K562 (cell line): ENCODE data around the gene TEPSIN.

Experiments
- AFF1 ChIP-seq, 2 experiments: fragments of 450-650 bp; IDR thresholded peaks; 2 replicates each; pipeline ENCODE4 v1.6.1; 2018; ENCODE audit warnings: mild to moderate bottlenecking in 2 of 2, low read depth in 1 of 2; ENCODE audit not compliant: partially characterized antibody in 2 of 2
- EZH2 ChIP-seq: IDR thresholded peaks from 2 replicates; pipeline ENCODE4 v1.6.1; 2012; ENCODE audit warnings: low read depth, mild to moderate bottlenecking, inconsistent platforms, low read length, borderline replicate concordance
- GABPB1 ChIP-seq: sonication (generic); formaldehyde crosslinking; IDR thresholded peaks from 2 replicates; pipeline ENCODE4 v1.8.0; 2022; ENCODE audit warnings: mild to moderate bottlenecking, missing genetic modification reagents
- HNRNPK ChIP-seq: fragments of 200-400 bp; formaldehyde crosslinking; IDR thresholded peaks from one replicate; pipeline ENCODE4 v1.6.1; 2018; ENCODE audit warnings: mild to moderate bottlenecking, low read depth, low read length; ENCODE audit not compliant: poor library complexity, severe bottlenecking
- SPI1 ChIP-seq: IDR thresholded peaks from 2 replicates; pipeline ENCODE4 v1.6.1; 2011; ENCODE audit warnings: low read depth, low read length, control low read depth, borderline replicate concordance
- ZMIZ1 ChIP-seq, 2 experiments: fragments of 150-350 bp in 1 of 2; IDR thresholded peaks; 2 replicates each; pipeline ENCODE4 v1.6.1; 2012 to 2016; ENCODE audit warnings: low read depth in 2 of 2, low read length in 2 of 2, mild to moderate bottlenecking in 1 of 2, moderate library complexity in 1 of 2
- TF ChIP-seq, protein P1 (sequence below): fragments of 250-450 bp; sonication (Bioruptor Pico); IDR thresholded peaks from 2 replicates; pipeline ENCODE4 v1.5.0; 2022; ENCODE audit warnings: mild to moderate bottlenecking

DNA sequence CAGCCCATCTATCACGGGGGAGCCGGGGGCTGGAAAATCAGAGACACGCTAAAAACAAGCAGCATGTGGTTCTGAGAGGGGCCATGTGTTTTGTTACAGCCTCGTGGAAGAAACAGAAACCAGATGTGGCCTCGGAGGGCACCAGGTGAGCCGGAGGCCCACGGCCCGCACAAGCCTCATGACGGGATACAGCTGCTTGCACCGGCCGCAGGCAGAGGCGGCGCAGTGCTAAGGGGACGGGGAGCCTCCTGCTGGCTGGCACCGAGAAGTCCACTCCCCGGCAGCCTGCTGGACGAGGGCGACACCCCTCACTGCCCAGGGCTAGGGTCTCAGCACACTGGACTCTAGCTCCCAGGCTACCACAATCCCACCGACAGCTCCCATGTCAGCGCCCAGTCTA lies 19.4 kb upstream of the TEPSIN start:
- TF ChIP-seq, protein P1, sequence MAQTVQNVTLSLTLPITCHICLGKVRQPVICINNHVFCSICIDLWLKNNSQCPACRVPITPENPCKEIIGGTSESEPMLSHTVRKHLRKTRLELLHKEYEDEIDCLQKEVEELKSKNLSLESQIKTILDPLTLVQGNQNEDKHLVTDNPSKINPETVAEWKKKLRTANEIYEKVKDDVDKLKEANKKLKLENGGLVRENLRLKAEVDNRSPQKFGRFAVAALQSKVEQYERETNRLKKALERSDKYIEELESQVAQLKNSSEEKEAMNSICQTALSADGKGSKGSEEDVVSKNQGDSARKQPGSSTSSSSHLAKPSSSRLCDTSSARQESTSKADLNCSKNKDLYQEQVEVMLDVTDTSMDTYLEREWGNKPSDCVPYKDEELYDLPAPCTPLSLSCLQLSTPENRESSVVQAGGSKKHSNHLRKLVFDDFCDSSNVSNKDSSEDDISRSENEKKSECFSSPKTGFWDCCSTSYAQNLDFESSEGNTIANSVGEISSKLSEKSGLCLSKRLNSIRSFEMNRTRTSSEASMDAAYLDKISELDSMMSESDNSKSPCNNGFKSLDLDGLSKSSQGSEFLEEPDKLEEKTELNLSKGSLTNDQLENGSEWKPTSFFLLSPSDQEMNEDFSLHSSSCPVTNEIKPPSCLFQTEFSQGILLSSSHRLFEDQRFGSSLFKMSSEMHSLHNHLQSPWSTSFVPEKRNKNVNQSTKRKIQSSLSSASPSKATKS (CRISPR knock-in tag): no peak
- no peak for TF ChIP-seq GABPB1 (CRISPR knock-in tag)
- no peak for TF ChIP-seq ZMIZ1 (IDR thresholded peaks at IDR 0.05; ENCODE audit: low read depth in 2 of 2, low read length in 2 of 2)
- no peak for TF ChIP-seq HNRNPK
- TF ChIP-seq EZH2: no peak
- TF ChIP-seq AFF1 (IDR thresholded peaks at IDR 0.05; ENCODE audit: low read depth in 1 of 2, partially characterized antibody in 2 of 2): no peak
- TF ChIP-seq SPI1: no peak
